D721Med (cell line): ENCODE measurements around the gene ASIC3.
"Not testable (repeated sequence)": the region's sequence is repeated elsewhere in the genome, so short reads cannot be mapped to it uniquely, and the experiment has no call there.

Experiments used
- DNase-seq: peaks from one replicate; pipeline ENCODE4 v3.0.0; 2011; ENCODE audit warnings: low spot score; ENCODE audit not compliant: insufficient read length
- FAIRE-seq: peaks from 2 replicates; lab custom pipeline; 2011; peaks lifted over from hg19 to GRCh38; lab: Jason Lieb, UNC
- TF ChIP-seq, protein P1 (sequence below): IDR thresholded peaks from 2 replicates; pipeline ENCODE4 v1.5.1; 2012; ENCODE audit warnings: mild to moderate bottlenecking, control low read depth; ENCODE audit not compliant: insufficient read depth; ENCODE audit errors: missing control alignments

The ASIC3 gene

DNA sequence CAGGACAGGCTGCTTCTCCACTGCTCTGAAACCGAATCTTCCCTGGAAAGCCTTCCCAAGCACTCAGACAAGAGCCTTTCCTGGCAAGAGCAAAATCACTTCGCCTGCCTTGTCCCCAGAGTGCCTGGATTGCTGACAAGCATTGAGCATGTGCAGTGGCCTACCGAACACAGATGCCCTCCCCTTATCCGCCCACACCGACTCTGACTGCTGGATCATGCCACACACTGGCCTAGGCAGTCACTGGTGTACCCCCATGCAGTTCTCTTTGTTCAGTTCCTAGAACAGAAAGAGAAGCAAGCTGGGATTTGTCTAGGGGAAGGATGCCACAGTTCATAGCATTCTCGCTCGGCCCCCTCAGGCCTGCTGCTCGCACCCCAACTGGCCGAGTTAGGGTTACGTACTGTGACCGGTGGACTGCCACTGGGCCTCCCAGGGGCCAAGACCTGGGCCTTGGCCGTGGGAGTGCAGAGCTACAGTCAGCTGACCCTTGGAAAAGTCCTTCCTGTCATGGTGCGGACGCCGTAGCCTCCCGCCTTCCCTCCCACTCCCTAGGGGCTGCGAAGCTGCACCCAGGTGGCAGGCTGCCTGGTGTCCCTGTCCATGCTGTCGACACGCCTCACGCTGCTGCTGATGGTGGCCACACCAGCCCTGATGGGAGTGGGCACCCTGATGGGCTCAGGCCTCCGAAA lies 13.2 kb upstream of the ASIC3 start:
- DNase-seq (no peak), FAIRE-seq (no peak)
- TF ChIP-seq, protein P1, sequence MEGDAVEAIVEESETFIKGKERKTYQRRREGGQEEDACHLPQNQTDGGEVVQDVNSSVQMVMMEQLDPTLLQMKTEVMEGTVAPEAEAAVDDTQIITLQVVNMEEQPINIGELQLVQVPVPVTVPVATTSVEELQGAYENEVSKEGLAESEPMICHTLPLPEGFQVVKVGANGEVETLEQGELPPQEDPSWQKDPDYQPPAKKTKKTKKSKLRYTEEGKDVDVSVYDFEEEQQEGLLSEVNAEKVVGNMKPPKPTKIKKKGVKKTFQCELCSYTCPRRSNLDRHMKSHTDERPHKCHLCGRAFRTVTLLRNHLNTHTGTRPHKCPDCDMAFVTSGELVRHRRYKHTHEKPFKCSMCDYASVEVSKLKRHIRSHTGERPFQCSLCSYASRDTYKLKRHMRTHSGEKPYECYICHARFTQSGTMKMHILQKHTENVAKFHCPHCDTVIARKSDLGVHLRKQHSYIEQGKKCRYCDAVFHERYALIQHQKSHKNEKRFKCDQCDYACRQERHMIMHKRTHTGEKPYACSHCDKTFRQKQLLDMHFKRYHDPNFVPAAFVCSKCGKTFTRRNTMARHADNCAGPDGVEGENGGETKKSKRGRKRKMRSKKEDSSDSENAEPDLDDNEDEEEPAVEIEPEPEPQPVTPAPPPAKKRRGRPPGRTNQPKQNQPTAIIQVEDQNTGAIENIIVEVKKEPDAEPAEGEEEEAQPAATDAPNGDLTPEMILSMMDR, result no peak

DNA sequence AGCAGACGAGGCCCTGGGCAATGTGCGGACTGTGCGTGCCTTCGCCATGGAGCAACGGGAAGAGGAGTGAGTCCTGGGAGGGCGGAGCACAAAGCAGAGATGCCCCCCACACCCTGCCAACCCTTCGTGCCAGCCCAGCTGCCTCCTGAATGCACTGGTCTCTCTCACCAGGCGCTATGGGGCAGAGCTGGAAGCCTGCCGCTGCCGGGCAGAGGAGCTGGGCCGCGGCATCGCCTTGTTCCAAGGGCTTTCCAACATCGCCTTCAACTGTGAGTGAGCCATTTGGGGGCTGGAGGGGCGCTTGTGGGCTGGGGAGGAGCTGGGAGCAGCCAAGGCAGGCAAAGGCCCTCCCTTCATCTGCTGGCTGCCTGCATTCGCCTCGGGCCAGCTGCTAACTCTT lies 12.4 kb upstream of the ASIC3 start:
- TF ChIP-seq, protein P1, result no peak
- DNase-seq (no peak), FAIRE-seq (no peak)

DNA sequence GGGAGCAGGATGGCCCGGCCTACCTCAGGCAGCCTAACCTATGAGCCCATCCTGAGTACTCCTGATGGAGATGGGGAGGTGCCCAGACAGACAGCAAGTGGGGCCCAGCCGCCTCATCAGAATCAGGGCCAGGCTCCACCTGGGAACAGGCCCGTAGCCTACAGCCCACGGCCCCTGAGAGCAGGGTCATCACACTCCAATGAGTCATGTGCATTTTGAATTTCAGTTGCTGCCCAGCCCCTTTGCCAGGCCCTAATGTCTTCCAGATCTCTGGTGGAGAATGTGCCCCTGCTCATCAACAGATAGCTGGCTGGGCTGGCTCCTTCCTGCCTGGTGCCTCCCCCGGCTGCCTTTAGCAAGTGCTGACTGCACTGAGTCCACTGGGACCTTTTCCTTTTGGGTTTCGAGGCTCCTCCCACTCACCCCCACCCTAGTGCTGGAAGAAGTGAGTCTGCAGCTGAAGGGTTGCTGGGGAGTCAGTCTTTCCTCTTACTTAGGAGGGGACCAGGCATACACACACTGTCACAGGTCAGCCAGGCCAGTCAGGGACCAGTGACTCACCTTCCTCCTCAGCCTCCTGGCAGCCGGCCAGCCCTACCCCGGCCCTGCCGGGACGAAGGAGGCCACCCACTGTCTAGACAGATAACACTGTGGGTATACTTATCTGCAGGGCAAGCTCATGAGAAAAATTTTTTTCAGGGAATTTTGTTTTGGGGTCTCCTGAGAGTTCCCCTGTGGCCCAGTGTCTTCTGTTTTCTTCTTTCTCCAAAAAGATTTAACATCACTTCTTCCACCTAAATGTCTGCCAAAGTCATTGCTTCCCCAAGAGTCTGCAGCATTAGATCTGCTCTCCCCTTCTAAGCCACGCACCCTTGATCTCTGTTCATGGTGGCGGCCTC lies 9.1 kb upstream of the ASIC3 start:
- DNase-seq (no peak), FAIRE-seq (no peak)
- TF ChIP-seq, protein P1, result no peak

DNA sequence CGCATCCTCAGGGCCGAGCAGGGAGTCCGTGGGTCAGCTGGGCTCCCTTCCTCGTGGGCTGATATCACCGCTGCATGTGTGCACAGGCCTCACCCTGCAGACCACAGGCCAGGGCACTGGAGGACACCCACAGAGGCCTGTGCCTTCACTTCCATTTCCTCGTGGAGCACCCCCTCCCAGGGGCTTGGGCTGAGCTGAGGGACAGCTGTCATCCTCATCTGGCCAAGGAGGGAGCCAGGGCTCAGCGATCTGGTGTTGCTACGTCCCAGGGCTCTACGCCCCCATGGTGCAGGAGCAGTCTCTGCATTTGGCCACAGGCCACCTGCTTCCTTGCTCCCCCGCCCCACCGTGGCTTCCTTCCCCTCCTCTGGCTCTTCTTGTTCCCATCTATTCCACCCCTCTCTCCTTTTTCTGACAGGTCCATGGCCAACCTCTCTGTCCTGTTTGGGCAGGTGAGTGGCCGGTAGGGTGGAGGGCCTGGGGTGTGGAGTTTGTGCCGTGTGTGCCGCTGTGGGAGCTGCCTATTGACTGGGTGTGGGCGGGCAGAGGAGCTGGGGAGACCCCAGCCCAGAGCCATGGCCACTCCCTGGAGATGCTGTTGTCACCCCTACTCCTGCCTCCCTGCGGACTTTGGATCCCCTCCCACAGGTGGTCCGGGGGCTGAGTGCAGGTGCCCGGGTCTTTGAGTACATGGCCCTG lies 8.3 kb upstream of the ASIC3 start:
- no peak for FAIRE-seq
- no peak for DNase-seq
- TF ChIP-seq, protein P1, result no peak

DNA sequence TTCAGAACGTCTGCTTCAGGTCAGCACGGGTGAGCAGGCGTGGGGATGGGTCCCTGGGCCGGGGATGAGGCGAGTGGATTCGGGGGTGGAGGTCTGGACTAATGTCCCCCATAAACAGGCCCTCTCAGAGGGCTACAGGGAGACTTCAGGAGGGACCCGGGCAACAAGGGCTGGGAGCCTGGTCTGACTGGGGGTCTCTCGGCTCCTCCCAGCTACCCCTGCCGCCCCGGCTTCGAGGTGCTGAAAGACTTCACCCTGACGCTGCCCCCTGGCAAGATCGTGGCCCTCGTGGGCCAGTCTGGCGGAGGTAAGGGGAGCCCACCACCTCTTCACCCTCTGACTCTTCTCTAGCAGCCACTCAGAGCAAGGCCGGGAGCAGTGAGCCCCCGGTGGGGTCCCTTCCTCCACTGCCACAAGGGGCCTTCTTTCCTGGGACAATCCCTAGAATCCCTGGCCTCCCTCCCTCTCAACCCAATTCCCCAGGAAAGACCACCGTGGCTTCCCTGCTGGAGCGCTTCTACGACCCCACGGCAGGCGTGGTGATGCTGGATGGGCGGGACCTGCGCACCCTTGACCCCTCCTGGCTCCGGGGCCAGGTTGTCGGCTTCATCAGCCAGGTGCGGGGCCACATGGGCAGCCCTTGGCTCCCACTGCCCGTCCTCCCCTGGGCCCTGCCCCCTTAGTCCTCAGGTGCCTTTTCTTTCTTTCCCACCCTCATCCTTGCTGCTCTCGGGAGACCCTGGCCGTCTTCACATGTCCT lies 7.5 kb upstream of the ASIC3 start:
- FAIRE-seq (no peak), DNase-seq (no peak)
- TF ChIP-seq, protein P1, result no peak

DNA sequence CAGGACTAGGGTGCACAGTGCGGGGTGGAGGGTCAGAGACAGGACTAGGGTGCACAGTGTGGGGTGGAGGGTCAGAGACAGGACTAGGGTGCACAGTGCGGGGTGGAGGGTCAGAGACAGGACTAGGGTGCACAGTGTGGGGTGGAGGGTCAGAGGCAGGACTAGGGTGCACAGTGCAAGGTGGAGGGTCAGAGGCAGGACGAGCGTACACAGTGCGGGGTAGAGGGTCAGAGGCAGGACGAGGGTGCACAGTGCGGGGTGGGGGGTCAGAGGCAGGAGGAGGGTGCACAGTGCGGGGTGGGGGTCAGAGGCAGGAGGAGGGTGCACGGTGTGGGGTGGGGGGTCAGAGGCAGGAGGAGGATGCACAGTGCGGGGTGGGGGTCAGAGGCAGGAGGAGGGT lies 4.9 kb upstream of the ASIC3 start:
- not testable (repeated sequence) for FAIRE-seq, DNase-seq

DNA sequence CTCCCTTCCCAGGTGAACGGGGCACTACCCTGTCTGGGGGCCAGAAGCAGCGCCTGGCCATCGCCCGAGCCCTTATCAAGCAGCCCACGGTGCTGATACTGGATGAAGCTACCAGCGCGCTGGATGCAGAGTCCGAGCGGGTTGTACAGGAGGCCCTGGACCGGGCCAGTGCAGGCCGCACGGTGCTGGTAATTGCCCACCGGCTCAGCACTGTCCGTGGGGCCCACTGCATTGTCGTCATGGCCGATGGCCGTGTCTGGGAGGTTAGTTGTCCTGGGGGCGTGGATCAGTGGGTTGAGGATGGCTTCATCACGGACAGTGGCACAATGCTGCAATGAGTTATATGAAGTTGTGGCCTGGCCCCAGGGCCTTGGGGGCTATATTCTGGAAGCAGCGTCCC lies 4.4 kb upstream of the ASIC3 start:
- DNase-seq (no peak), FAIRE-seq (no peak)
- TF ChIP-seq, protein P1, result no peak
